ENCODE measurements around the gene MON2.

DNA sequence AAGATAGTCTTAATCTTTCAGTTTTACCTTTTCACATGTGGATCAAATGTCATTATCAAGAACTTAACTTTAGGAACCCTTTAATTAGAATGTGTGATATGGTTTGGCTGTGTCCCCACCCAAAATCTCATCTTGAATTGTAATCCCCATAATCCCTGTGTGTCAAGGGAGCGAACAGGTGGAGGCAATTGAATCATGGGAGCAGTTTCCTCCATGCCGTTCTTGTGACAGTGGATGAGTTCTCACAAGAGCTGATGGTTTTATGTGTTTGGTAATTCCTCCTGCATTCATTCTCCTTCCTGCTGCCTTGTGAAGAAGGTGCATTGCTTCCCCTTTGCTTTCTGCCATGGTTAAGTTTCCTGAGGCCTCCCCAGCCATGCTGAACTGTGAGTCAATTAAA, 160.6 kb downstream of the MON2 start:
- TF ChIP-seq, protein P1, sequence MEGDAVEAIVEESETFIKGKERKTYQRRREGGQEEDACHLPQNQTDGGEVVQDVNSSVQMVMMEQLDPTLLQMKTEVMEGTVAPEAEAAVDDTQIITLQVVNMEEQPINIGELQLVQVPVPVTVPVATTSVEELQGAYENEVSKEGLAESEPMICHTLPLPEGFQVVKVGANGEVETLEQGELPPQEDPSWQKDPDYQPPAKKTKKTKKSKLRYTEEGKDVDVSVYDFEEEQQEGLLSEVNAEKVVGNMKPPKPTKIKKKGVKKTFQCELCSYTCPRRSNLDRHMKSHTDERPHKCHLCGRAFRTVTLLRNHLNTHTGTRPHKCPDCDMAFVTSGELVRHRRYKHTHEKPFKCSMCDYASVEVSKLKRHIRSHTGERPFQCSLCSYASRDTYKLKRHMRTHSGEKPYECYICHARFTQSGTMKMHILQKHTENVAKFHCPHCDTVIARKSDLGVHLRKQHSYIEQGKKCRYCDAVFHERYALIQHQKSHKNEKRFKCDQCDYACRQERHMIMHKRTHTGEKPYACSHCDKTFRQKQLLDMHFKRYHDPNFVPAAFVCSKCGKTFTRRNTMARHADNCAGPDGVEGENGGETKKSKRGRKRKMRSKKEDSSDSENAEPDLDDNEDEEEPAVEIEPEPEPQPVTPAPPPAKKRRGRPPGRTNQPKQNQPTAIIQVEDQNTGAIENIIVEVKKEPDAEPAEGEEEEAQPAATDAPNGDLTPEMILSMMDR (IDR thresholded peaks at IDR 0.05), result no peak
- TF ChIP-seq POLR2A (IDR thresholded peaks at IDR 0.05) (no peak), EP300 (IDR thresholded peaks at IDR 0.05) (no peak)
